Stimulated activated CD4-positive, alpha-beta T cell treated with anti-CD3 and anti-CD28 coated beads, Interleukin-1b, Interleukin-23, amount 100 ng/mL, for 1 hour (primary cell): ENCODE results near the gene LTA4H.

Experiments used
- DNase-seq, 2 donors: peaks; one replicate each; pipeline ENCODE4 v3.0.0-alpha.2; 2020; ENCODE audit warnings: low read depth in 2 of 2

The LTA4H gene

DNA sequence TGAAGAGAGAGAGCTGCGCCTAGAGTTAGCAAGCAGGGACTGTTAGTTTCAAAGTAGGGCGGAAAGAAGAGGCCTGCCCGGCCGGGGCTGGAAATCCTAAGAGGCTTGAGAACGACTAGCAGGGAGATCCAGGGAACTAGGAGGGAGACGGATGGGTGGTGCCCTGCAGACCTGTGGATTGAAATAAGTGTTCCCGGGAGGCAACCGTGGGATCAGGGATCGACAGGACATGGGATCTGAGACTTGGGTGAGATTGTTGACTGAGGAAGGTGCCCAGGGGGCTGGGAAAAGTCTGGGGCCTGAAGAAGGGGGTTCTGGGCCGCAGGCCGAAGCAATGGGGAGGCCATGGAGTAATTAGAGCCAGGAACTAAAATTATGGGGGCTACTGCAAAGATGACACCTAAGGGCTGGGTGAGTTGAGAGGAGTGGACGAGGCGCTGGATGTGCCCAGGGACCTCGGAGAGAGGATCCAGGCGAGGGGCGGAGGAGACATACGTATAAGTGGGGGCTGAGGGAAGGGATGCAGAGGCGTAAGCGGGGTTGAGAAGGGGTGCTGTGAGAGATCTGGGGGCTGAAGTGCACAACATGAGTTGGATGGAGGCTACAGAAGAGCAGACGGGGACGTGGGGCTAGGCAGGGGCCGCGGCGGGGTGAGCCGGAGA, 635 bp downstream of the LTA4H start:
- DNase-seq, result no peak

DNA sequence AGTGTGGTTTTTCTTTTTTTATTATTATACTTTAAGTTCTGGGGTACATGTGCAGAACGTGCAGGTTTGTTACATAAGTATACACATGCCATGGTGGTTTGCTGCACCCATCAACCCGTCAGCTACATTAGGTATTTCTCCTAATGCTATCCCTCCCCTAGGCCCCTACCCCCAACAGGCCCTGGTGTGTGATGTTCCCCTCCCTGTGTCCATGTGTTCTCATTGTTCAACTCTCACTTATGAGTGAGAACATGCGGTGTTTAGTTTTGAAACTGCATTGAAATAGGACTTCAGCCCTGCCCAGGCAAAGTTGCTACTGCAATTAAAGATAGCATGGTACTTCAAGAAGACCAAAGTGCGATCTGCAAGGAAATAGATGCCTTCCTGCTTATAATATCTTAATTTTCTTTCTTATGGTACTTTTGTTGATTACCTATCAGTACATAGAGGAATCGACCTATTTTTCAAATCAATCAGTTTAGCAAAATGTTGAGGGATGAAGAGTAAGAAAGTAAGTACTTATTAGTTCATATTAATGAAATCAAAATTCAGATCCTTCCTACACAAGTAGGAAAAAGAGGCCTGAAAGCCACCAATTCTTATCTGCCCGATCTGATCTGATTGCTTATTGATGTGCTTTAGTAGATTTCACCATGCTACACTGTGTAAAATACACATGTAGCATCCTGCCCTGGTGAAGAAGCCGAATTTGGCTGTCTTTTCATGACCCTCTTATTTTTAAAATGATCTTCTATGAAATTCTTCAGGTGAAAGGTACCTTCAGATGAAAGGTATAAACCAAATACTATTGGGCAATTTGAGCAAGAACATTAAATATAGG, 1.6 kb downstream of the LTA4H start:
- DNase-seq, result no peak

DNA sequence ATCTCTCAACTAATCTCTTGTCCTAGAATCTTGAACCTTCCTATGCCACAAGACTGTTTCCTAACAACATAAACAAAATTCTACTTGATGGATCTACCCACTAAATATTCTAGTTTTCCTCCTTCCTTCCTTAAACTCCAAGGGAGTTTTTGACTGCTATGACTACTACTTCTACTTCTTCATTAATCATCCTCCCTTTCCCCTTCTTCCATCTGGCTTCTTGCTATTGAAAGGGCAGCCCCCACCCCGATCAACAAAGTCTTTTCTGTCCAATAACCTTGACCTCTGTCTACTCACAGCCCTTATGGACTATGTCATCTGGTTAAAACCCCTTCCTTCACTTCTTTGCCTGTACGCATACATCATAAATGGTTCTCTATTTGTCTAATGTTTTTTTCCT, 5.6 kb downstream of the LTA4H start:
- DNase-seq, result no peak

DNA sequence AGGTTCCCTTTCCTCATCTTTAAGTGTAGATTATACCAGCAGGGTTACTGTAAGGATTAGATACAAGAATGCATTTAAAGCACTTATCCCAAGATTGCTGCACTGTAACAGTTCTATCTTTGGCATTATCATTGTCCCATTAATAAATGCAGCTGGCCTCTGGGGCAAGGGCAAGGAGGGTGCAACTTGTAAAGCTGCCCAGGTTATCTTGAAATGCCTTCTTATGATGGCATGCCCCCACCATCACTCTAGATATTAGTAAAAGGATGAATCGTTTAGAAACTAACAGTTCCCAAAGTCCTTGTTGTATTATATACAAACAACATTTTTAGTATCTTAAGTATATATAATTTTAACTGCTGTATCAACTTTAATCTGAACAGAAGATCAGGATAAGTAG, 6.8 kb downstream of the LTA4H start:
- no peak for DNase-seq

DNA sequence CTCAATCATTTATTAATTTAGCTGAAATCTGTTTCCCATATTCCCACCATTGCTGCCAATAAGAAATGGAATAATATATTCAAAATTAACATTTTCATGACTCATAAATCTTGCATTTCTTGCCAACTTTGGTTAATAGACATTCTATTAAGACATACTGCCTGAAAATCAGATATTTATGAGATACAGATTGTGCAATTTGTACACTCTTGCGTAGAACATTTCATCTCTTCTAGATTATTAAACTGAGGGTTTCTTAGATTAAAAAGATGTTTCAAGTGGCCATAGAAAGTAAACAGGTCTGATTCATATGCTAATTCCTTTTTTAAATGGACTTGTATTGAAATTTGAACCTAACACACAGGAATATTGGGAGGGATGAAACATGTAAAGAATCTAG, 9.1 kb downstream of the LTA4H start:
- no peak for DNase-seq

DNA sequence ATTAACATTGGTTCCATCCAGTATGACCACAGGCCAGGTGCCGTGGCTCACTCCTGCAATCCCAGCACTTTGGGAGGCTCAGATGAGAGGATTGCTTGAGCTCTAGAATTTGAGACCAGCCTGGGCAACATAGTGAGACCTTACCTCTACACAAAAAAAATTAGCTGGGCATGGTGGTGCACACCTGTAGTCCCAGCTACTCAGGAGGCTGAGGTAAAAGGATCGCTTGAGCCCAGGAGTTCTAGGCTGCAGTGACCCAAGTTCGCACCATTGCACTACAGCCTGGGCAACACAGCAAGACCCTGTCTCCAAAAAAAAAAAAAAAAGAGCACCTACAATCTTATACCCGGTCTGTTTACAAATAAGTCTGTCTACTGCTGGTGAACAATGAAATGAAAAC, 9.9 kb downstream of the LTA4H start:
- DNase-seq, result no peak

DNA sequence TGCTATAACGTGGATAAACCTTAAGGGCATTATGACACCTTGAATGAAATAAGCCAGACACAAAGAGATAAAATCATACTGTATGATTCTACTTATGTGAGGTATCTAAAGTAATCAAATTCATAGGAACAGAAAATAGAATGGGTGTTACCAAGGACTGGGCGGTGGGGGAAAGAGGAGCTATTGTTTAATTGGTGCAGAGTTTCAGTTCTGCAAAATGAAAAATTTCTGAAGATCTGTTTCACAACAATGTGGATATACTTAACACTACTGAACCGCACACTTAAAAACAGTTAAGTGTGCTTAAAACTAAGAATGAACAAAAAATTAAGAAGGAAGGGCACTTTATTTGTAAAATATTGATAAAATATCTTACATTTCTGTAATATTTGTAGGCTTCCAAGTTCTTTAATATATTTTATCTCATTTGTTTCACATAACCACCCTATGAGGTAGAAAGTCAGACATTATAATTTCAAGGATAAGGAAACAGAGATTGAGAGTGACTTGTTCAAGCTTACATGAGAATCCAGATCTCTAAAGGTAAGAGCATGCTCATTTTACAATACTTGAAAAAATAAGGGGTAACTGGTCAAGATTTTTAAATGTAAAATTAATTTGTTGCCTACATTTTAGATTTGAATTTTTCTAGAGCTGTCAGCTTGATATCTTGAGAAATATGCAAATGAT, 14.9 kb downstream of the LTA4H start:
- DNase-seq, result no peak

DNA sequence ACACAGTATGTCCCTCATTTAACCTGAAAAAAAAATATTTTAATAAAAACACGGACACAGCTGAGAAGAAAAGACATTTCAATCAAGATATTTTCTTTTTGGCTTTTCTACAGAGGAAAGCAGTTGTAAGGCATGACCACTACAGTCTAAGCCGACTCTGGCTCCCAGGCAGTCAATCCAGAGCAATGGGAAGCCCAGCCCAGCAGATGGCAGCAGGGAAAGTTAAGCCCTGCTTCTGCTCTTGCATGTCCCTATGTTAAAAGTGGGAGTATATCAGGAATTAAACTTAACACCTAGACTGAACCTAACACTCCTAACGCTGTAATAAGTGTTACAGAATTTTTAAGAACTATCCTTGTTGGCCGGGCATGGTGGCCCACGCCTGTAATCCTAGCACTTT, 19.7 kb downstream of the LTA4H start:
- no peak for DNase-seq

DNA sequence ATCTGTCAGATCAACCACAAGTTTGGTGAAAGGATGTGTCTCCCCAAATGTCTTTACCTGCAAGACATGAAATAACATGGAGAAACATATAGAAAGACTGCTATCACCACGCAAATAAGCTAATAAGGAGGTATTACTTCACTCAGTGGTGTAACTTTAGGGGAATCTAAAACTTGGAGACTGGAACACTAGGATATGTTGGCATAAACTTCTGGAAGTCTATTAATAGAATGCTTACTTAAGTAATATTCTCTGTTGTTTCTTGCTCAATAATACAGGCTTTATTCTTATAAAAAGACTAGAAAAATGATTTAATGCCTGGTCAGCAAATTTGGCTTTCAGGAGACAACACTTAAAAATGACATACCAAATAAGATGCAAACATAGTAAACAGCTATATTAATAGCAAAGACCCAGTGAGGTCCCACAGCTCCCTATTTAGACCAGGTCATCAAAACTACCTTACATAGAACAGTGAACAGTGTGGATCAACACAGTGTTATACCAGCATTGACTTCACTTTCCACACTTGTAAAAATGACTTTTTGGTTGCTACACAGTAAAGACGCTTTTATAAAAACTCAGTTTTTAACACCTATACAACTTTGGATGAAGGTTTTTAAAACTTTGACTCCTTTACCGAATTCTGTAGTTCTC, 20.3 kb downstream of the LTA4H start:
- DNase-seq, result no peak

DNA sequence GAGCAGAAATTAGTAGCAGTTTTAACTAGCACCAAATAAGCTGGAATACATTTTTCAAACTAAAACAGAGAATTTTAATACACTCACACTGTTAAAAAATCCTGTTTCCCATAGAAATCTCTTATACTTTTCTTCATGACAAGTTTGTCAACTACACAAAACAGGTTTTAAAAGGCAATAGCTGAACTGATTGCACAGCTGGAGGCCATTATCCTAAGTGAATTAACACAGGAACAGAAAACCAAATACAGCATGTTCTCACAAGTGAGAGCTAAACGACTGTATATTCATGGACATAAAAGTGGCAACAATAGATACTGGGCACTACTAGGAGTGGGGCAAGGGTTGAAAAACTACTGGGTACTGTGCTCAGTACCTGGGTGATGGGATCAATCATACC, 27.7 kb downstream of the LTA4H start:
- no peak for DNase-seq

DNA sequence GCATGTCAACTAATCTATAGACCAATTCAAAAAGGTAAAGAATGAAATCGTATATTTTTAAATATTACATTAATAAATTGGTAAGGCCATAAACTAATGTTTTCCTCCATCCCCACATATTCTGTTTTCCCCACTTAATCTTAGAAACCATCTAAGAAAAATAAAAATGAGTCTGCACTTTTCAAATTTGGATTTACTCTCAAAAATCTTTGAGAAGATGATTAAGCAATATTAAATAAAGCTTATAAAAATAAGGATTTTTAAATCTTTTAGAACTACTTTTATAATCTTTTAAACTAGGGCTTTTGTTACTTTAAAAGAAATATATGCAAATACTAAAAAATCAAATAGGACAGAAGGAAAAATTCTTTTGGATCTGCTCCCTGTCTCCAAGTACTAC, 28.7 kb downstream of the LTA4H start:
- no peak for DNase-seq

DNA sequence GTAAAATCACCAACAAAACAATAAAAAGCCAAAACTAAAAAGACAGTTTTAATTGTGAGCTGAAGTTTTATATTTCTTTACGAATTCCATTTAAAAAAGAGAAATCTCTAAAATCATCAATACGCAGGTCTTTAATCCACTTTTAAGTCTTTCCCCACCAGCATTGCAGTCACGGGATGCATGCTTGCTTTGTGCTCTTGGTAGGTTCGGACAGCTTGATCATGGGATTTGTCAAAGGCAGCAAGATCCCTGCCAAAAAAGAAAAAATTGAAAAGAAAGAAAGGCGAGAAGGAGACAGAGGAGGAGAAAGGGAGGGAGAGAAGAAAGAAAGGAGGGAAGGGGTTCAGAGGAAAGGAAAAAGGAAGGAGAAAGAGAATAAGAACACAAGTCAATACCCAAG, 34.5 kb downstream of the LTA4H start:
- DNase-seq, result no peak

DNA sequence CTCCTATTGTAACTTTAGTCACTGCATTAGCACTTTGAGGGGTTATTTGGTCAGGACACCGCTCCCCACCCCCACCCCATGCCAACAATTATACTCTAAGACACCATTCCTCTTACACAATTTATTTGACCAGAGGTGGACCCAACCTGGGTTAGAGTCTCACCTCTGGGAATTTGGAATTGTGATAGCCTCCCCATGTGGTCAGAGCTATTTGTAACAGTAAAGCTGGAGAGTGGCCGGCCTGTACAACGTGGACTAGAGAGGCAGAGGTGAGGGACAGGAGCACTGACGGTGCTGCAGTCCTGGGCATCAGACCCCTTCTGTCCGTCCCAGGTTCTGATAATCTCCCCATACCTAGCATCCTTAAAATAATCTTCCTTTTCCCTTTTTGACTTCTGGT, 35.9 kb downstream of the LTA4H start:
- no peak for DNase-seq

DNA sequence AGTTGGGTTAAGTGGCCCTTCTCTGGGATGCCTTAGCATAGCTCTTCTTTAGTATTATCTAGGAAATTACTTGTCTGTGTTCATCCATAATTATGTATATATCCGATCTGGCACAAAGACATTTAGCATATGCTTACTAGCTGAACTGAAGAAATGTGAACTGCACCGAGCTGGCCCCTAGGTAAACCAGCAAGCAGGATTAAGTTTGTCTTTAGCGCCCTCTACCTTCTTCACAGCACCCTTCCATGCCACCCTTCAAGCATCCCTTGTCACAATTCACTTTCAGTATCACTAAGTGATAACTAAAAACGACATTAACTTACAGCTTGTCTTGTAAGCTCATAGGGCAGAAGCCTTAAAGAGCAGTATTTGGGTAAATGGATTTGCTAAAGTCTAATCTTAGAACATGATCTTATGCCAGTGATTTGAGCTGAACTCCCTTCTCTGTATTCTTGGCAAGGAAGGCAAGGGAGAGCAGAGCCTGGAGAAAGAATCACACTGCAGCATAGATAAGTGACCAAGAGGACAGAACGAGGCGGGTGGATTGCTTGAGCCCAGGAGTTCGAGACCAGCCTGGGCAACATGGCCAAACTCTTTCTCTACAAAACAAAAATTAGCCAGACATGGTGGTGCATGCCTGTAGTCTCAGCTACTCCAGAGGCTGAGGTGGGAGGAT, 36.6 kb downstream of the LTA4H start:
- peak in 1 of 2 donors; percentile 7 for DNase-seq

DNA sequence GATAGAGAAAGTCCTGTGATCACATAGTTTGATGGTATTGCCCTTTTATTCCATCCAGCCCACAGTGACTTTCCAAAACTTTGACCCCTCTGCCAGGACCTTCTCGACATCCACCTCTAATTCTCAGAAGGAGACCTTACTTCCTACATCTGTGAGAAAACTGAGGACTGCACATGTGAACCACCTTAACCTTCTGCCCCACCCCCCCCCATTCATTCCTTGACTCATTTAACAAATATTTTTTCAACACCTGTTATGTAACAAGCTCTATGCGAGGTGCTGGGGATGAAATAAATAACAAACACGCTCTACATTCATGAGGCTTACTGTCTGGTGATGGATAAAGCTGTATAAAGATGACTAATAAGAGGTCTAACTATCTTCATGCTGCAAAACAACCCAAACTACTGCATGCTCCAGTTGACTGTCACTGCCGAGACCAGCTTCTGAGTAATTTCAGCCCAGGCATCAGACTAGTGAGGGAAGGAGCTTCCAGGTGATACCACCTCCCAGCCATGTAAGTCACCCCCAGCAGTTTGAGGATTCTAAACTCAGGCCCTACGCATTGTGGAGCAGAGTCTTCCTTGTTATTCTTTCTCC, 37.4 kb downstream of the LTA4H start:
- no peak for DNase-seq

DNA sequence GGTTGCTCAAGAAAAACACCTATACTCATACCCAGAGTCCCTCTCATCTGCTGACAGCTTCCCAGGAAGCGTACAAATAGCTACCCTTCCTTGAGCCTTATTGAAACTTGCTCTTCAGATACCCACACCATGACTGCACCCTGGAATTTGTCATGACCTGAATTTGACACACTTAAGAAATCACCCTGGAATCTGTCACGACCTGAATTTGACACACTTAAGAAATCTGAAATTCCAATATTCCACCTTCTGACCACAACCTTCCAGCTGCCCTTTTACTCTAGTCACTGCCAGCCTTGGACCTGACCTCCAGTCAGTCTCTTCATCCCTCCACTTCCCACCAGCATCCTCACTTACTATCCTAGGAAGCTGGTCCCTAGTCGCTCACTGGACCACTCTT, 38.1 kb downstream of the LTA4H start:
- DNase-seq, result no peak

DNA sequence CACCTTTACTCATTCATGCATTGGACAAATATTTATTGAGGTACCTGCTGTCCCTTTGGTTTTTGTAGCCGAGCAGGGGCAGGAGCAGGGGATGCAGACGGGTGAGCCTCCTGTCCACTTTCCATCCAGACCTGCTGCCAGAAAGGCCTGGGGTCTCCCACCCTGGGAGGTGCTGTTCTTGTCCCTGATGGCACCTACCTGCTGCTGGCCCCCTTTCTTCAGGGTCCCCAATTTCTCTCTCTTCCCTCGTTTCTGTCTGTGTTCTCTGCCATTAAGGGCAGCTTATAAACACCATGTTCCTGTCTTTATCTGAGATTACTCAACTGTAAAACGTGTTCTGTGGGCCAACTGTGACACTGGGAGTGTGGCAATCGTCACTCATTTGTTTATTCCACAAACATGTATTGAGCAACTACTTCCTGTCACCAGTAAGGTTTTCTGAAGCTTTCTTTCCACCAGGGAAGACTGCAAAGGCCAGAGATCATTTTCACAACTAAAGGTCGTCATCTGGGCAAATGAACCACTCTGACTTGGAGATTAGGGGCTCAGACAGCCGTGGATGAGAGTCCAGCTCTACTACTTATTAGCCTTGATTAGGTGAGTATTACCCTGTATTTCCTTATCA, 39.2 kb downstream of the LTA4H start, which contains the start of gene HAL:
Gene HAL, minus strand, starts transcription at position 311 of the 625 bp plus-strand sequence. CDS start 434 bp downstream, outside the sequence.
- no peak for DNase-seq

DNA sequence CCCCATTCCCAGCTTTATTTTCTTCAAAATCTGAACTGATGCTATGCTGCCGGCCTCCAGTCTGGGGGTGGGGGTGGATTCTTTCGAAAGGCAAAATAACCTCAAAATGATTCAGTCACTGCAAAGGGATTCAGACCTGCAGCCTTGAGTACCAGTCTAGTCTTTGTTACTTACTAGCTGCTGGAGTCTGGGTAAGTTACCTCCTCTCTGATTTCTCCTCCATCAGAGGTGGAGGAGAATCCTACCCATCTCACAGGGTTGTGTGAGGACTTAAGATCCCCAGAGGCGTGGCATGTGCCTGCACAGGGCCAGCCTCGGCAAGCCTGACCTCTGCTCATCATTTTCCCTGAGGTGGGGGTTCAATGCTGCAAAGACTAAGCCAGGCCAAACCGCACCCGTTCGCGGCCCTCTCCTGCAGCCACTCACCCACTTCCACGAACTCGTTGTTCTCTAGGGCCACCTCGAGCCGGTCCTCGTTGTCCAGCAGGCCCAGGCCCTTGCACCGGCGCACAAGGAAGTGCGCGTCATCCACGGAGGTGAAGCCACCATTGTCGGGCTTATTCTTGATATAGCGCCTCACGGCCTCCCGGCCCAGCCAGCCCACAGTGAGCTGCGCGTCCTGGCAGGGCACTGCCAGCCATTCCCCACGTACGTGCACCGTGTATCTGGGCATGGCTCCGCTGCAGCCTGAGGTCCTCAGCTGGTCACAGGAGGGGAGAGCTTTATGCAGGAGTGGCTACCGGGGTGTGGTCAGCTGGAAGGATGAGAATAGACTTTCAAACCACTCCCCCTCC, 40.0 kb downstream of the LTA4H start:
- DNase-seq, result no peak

DNA sequence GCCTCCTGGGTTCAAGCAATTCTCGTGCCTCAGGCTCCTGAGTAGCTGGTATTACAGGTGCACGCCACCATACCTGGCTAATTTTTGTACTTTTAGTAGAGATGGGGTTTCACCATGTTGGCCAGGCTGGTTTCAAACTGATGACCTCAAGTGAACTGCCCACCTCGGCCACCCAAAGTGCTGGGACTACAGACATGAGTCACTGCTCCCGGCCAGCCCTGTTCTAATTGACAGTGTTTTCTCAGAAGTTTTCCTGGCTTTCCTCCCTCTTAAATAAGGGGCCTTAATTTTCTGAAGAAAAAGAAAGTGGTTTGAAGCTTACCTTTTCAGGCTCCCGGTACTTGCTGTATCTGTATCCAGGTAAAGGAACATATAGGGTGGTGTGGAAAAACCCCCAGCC, 40.9 kb downstream of the LTA4H start:
- DNase-seq, result no peak

DNA sequence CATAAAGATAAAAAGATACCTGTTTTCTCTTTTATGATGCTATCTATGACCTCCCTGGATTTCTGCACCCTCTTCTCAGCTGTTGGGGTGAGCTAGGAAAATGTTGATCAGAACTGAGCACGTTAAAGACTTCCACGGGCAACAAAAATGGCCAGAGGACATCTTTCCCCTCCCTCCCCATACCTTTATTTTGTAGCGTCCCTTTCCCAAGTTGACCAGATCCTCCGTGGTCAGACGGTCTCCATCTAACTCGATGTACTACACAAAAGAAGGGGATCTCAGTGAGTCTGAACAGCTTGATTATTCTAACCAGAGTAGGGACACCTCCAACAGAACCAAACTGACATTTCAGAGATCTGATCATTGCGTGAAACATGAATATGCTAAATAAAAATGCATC, 41.5 kb downstream of the LTA4H start:
- no peak for DNase-seq
